Measurements from ENCODE around the gene LRTM2.

Gene LRTM2

GRCh38 chr12:1870998-1871917 lies 50.9 kb downstream of the LRTM2 start:
- no peak for DNase-seq

- no peak for DNase-seq
Measured at GRCh38 chr12:1872001-1872400, 51.6 kb downstream of the LRTM2 start.

- DNase-seq, result no peak
Measured at GRCh38 chr12:1872448-1872847, 52.1 kb downstream of the LRTM2 start.

- no peak for DNase-seq
Measured at GRCh38 chr12:1873531-1874510, 53.5 kb downstream of the LRTM2 start.

- no peak for DNase-seq
Measured at GRCh38 chr12:1875608-1876007, 55.2 kb downstream of the LRTM2 start.

- no peak for DNase-seq
Measured at GRCh38 chr12:1876086-1876485, 55.7 kb downstream of the LRTM2 start.

GRCh38 chr12:1877169-1877878 lies 57.0 kb downstream of the LRTM2 start:
- no peak for DNase-seq

GRCh38 chr12:1878214-1878613 lies 57.8 kb downstream of the LRTM2 start:
- DNase-seq, result no peak

- DNase-seq, result no peak
Measured at GRCh38 chr12:1878695-1879094, 58.3 kb downstream of the LRTM2 start.

GRCh38 chr12:1879633-1880032 lies 59.3 kb downstream of the LRTM2 start:
- DNase-seq, result no peak

- no peak for DNase-seq
Measured at GRCh38 chr12:1880153-1880845, 59.9 kb downstream of the LRTM2 start.

- no peak for DNase-seq
Measured at GRCh38 chr12:1880876-1881275, 60.5 kb downstream of the LRTM2 start.

- no peak for DNase-seq
Measured at GRCh38 chr12:1881301-1881700, 60.9 kb downstream of the LRTM2 start.

- DNase-seq, result no peak
Measured at GRCh38 chr12:1881936-1882335, 61.6 kb downstream of the LRTM2 start.

GRCh38 chr12:1882405-1882804 lies 62.0 kb downstream of the LRTM2 start:
- DNase-seq, result no peak

GRCh38 chr12:1882850-1883470 lies 62.6 kb downstream of the LRTM2 start:
- no peak for DNase-seq

- DNase-seq, result no peak
Measured at GRCh38 chr12:1883513-1883912, 63.1 kb downstream of the LRTM2 start.

GRCh38 chr12:1884651-1885050 lies 64.3 kb downstream of the LRTM2 start:
- no peak for DNase-seq

GRCh38 chr12:1885082-1885596 lies 64.8 kb downstream of the LRTM2 start:
- DNase-seq, result no peak

GRCh38 chr12:1885599-1886245 lies 65.4 kb downstream of the LRTM2 start:
- no peak for DNase-seq

All from stimulated activated CD8-positive, alpha-beta memory T cell treated with anti-CD3 and anti-CD28 coated beads, Interleukin-4, amount 100 ng/mL, for 48 hours (primary cell).